ENCODE results near the gene ERG28.
A peak's percentile ranks its signal among the peaks of the same experiment; 100 is the strongest.
"Not testable (repeated sequence)": the region's sequence is repeated elsewhere in the genome, so short reads cannot be mapped to it uniquely, and the experiment has no call there.

The ERG28 gene

GRCh38 chr14:75615200-75615599 lies 45.5 kb downstream of the ERG28 start:
- ATAC-seq: peak in 1 of 2 donors; percentile 24

- no peak for ATAC-seq
These were observed 46.5 kb downstream of the ERG28 start for GRCh38 chr14:75614179-75614578.

- ATAC-seq: no peak
These were observed 48.5 kb downstream of the ERG28 start for GRCh38 chr14:75612157-75612556.

- ATAC-seq: peak in 1 of 2 donors; percentile 13
These were observed 49.8 kb downstream of the ERG28 start for GRCh38 chr14:75610834-75611233.

DNA sequence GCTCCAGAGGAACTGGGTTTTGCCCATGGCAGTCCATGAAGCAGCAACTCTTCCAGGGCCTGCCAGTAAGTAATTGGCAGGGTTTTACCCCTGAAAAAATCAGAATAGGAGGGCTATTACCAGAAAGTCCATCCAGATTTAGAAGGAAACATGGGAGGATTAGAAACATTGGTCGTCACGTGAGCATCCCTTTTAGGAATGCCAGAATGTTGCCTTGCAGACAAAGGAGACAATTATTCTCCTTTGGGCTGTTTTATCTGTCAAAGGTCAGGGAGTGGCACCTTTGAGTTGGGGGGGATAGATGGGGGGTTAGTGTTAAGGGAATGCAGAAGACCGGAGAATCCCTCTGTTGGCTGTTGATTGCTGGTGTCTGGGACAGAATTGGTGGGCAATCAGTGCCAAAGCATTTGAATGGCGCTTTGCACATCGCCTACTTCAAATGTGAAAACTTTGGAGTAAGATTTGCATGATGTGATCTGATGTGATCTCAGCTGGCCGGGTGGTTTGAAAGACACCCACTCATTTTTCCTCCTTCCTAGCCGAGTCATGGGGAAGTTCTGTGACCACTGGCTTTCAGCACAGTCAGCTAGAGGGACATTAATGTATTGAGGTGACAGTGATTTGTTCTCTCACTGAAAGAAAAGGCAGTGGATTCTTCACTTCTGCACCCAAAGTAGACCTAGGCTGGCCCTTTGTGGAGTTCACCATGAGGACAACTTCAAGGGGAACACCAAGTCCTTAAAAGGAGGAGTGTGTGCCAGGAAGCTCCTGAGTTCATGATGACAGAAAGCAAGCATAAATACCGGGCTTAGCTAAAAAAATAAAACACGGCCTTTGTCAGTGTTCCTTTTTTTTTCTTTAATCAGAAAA lies 50.8 kb downstream of the ERG28 start:
- no peak for ATAC-seq

GRCh38 chr14:75609116-75609515 lies 51.6 kb downstream of the ERG28 start:
- ATAC-seq: no peak

- ATAC-seq: no peak
These were observed 52.6 kb downstream of the ERG28 start for GRCh38 chr14:75607842-75608640.

- no peak for ATAC-seq
These were observed 53.6 kb downstream of the ERG28 start for GRCh38 chr14:75607044-75607443.

DNA sequence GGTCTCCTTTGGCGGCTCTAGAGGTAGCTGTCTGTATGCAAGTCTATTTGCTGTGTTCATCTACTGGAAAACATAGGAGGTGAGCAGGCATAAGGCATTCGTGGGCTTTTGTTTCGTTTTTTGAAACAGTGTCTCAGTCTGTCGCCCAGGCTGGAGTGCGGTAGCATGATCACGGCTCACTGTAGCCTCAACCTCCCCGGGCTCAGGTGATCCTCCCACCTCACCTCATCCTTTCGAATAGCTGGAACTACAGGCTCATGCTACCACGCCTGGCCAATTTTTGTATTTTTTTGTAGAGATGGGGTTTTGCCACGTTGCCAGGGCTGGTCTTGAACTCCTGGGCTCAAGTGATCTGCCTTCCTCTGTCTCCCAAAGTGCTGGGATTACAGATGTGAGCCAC lies 54.8 kb downstream of the ERG28 start:
- no peak for ATAC-seq

DNA sequence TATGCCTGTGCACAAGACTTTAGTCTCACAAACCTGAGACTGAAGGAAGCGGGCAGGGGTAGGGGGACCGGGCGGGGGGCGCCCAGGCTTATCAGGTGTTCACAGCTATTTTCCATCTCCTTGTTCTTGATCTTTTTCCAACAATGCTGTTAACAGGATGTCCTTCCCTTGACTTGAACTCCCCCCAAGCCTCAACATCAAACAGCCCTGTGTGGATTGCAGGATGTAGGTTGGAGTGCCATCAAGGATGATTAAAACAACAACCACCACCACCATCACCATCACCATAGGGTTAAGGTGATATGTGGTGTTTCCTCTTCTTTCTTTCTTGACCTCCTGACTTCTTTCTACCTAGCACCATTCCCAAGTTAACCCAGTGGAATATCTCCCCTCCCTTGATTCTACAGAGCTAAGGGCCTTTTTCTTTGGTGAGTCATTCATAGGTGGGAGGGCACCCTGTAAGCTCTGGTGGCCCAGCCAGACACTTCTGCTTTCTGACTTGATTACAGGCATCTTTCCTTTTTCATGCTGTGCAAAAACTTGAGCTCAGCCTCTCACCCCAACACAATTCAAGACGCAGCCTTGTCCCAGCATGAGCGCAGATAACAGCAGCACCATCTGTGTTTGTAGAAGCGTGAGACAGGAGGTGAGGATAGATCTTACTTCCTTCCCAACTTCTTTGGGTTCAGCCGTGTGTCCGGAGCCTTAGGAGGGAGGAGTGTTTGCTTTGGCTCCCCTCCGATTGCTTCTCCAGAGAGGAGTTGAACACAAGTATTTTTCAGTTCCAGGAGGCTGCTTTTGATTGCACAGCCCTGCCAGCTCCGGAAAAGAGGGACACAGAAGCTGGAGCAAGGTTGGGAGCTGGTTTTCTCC lies 55.5 kb downstream of the ERG28 start:
- peak in 1 of 2 donors; percentile 41 for ATAC-seq

DNA sequence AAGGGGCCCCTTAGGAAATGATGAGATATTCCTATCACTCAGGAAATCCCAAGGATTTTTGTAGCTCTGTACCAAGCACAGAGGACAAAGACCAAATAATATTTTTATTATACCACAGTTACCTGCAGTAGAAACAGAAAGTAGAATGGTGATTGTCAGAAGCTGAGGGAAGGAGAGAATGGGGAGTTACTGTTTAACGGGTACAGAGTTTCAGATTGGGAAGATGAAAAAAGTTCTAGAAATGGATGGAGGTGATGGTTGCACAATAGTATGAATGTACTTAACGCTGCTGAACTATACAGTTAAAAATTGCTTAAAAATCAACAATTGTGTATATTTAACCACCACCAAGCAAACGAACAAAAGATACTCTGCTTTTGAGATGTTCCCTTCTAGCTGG lies 58.2 kb downstream of the ERG28 start:
- ATAC-seq: no peak

DNA sequence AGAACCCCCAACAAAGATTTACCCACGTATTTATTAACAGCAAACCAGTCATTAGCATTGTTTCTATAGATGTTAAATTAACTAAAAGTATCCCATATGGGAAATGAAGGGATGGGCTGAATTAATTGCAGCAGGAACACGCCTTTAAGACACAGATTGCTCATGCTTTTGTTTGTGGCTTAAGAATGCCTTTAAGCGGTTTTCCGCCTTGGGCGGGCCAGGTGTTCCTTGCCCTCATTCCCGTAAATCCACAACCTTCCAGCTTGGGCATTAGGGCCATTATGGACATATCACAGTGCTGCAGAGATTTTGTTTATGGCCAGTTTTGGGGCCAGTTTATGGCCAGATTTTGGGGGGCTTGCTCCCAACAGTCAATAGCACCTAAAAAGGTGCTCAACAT lies 59.6 kb downstream of the ERG28 start:
- not testable (repeated sequence) for ATAC-seq

- not testable (repeated sequence) for ATAC-seq
These were observed 60.6 kb downstream of the ERG28 start for GRCh38 chr14:75600100-75600499.
